Pancreas (tissue), 10 donors: ENCODE results near the gene DHDH. TPM values are rescaled to one million over a fixed set of nuclear protein-coding genes. Genes with fewer than 3 reads are reported as not detected.

Experiments
- ATAC-seq, 4 donors: fragments of 200-7000 bp; cut with Tn5 transposase; one replicate each; pipeline versions ENCODE4 v1.8.0 to v1.9.1; 2020; ENCODE audit warnings: mild to moderate bottlenecking in 4 of 4, moderate library complexity in 4 of 4
- DNase-seq, 6 donors: peaks; one replicate each; pipeline ENCODE4 v3.0.0-alpha.2; 2020
- FAIRE-seq: peaks from 2 replicates; lab custom pipeline; 2012; peaks lifted over from hg19 to GRCh38; lab: Jason Lieb, UNC
- H3K27ac ChIP-seq, 4 donors: fragments of 200-600 bp; sonication (generic); 1 replicate in 3 of 4; 2 replicates in 1 of 4; pipeline versions ENCODE4 v1.5.0 to v1.8.0; 2020
- H3K27me3 ChIP-seq, 4 donors: fragments of 200-600 bp; one replicate each; pipeline ENCODE4 v1.8.0; 2021
- H3K36me3 ChIP-seq, 3 donors: fragments of 200-600 bp; sonication (generic) in 1 of 3; one replicate each; pipeline versions ENCODE4 v1.5.0 to v1.8.0; 2020 to 2021
- H3K4me1 ChIP-seq, 3 donors: fragments of 200-600 bp; one replicate each; pipeline ENCODE4 v1.8.0; 2021
- H3K4me3 ChIP-seq, 4 donors: fragments of 200-600 bp; sonication (generic) in 2 of 4; one replicate each; pipeline versions ENCODE4 v1.5.0 to v1.8.0; 2020 to 2021
- H3K9me3 ChIP-seq, 4 donors: fragments of 200-600 bp; one replicate each; pipeline ENCODE4 v1.8.0; 2021
- WGBS, 2 donors: extraction: QIAGEN DNeasy Blood & Tissue Kit; methylation state at CpG; one replicate each; pipeline ENCODE4 v1.1.7; 2013; 5-methylcytosine and 5-hydroxymethylcytosine counted together
- intact Hi-C, 3 donors: fragments of 100-400 bp; cut with DNase I; formaldehyde crosslinking; loops; one replicate each; pipeline versions ENCODE4 v1.11.1 to v1.14.2; 2022
- polyA plus RNA-seq, 2 donors: library from polyadenylated mRNA; stranded (reverse); fragments of 200-250 nt; gene quantifications; one replicate each; pipeline ENCODE4 v1.2.3, GENCODE V29; 2013
- total RNA-seq, 6 donors: library from RNA; stranded (reverse); fragmentation: NEBNext Ultra II Directional in 4 of 6; extraction: Animal tissue kit (Norgen Biotek cat#: 25700) in 4 of 6; gene quantifications; one replicate each; pipeline versions ENCODE4 v1.2.1 to v1.2.4, GENCODE V29; 2021 to 2023
- TF ChIP-seq, protein P1 (sequence below), 4 donors: fragments of 200-600 bp; sonication (generic) in 3 of 4; IDR thresholded peaks; one replicate each; pipeline versions ENCODE4 v1.5.0 to v1.8.0; 2021; ENCODE audit warnings: antibody characterized with exemption in 4 of 4
- donor health status: healthy with polysubstance abuse.
- donor health status: DM: no; HTN: no; CAD: no; lungs with moderate emphysema.
- donor health status: DM: no; HTN: no; CAD: no.
- donor health status: control.
- donor health status: control.
- donor health status: Bipolar disorder and iron deficiency.
- donor health status: DM: yes; HTN: yes; CAD: no.
- donor health status: DM: no; HTN: no; CAD: no.
- donor health status: DM: no; HTN: no; CAD: no.
- donor health status: DM: yes; HTN: yes; CAD: no.

The DHDH gene
- total and polyA plus RNA-seq, 8 donors, result 0.28 to 1.0 (median 0.30) TPM; not detected in 5

GRCh38 chr19:48964205-48965039 is 30.9 kb downstream of the DHDH start:
- H3K27ac ChIP-seq, result peak overlapping the region; percentile 44 to 93 (median 88)
- peaks cover 14 to 17% (median 15%) of the 10 kb centered on the region in 3 donors for H3K4me1 ChIP-seq
- peak overlapping the region; percentile 42 to 84 (median 64) for H3K4me3 ChIP-seq
- TF ChIP-seq, protein P1, sequence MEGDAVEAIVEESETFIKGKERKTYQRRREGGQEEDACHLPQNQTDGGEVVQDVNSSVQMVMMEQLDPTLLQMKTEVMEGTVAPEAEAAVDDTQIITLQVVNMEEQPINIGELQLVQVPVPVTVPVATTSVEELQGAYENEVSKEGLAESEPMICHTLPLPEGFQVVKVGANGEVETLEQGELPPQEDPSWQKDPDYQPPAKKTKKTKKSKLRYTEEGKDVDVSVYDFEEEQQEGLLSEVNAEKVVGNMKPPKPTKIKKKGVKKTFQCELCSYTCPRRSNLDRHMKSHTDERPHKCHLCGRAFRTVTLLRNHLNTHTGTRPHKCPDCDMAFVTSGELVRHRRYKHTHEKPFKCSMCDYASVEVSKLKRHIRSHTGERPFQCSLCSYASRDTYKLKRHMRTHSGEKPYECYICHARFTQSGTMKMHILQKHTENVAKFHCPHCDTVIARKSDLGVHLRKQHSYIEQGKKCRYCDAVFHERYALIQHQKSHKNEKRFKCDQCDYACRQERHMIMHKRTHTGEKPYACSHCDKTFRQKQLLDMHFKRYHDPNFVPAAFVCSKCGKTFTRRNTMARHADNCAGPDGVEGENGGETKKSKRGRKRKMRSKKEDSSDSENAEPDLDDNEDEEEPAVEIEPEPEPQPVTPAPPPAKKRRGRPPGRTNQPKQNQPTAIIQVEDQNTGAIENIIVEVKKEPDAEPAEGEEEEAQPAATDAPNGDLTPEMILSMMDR (IDR thresholded peaks at IDR 0.05), result no peak
- WGBS, 2 donors, result 36 to 38% methylated on average over 19 of the region's 19 CpGs
- intact Hi-C loops, result loop anchor here in 2 of 3 donors (5.0 to 10.0 kb wide), 3 partner anchors 90 to 170 kb away; partner anchors contain the start of gene PPP1R15A (in 1 of the 2)
- DNase-seq (peak in 2 of 6 donors; percentile 26 to 58), ATAC-seq (peak in 1 of 4 donors; percentile 4), FAIRE-seq (no peak)
- no peaks in the 10 kb centered on the region for H3K9me3 ChIP-seq
- no peaks in the 10 kb centered on the region for H3K27me3 ChIP-seq
- H3K36me3 ChIP-seq, result no peaks in the 10 kb centered on the region

GRCh38 chr19:48965040-48965805 is 31.7 kb downstream of the DHDH start, which contains the start of gene FTL:
Gene FTL (plus strand): TSS chr19:48965309. CDS start chr19:48965508, 199 bp downstream.
- Histone ChIP-seq H3K4me1 (peaks cover 14 to 17% (median 15%) of the 10 kb centered on the region in 3 donors), H3K9me3 (no peaks in the 10 kb centered on the region), H3K27me3 (no peaks in the 10 kb centered on the region), H3K27ac (peak within 1 kb of the TSS; percentile 77 to 93 (median 88)), H3K4me3 (peak within 1 kb of the TSS; percentile 42 to 84 (median 64)), H3K36me3 (no peaks in the 10 kb centered on the region)
- intact Hi-C loops, result loop anchor here in 2 of 3 donors (5.0 to 10.0 kb wide), 3 partner anchors 90 to 170 kb away; partner anchors contain the start of gene PPP1R15A (in 1 of the 2)
- 0% methylated on average over 47 to 52 of the region's 52 CpGs for WGBS, 2 donors
- peak; percentile 86 to 89 (median 88) for ATAC-seq
- TF ChIP-seq, protein P1 (IDR thresholded peaks at IDR 0.05), result no peak
- DNase-seq, result peak; percentile 94 to 99 (median 96)
- no peak for FAIRE-seq

GRCh38 chr19:48965806-48966540 is 32.5 kb downstream of the DHDH start:
- Histone ChIP-seq H3K9me3 (no peaks in the 10 kb centered on the region), H3K27ac (peak overlapping the region; percentile 77 to 93 (median 88)), H3K4me3 (peak overlapping the region; percentile 42 to 84 (median 64)), H3K27me3 (no peaks in the 10 kb centered on the region), H3K36me3 (no peaks in the 10 kb centered on the region), H3K4me1 (peaks cover 14 to 17% (median 15%) of the 10 kb centered on the region in 3 donors)
- 10 to 11% methylated on average over 36 of the region's 36 CpGs for WGBS, 2 donors
- intact Hi-C loops, result loop anchor here in 2 of 3 donors (5.0 to 10.0 kb wide), 3 partner anchors 91 to 171 kb away; partner anchors contain the start of gene PPP1R15A (in 1 of the 2)
- ATAC-seq (peak; percentile 70 to 75 (median 70)), DNase-seq (peak; percentile 80 to 94 (median 86)), FAIRE-seq (no peak)
- TF ChIP-seq, protein P1 (IDR thresholded peaks at IDR 0.05), result no peak
